ENCODE data around the gene ATAD5. TPM values are rescaled to one million over a fixed set of nuclear protein-coding genes. Genes with fewer than 3 reads are reported as not detected.

The ATAD5 gene
- total and polyA plus RNA-seq, 2 of the 13 experiments (the other 11 are each of a cell fraction or from before 2014, with no cell fraction given), result 1.8 to 10.7 TPM

DNA sequence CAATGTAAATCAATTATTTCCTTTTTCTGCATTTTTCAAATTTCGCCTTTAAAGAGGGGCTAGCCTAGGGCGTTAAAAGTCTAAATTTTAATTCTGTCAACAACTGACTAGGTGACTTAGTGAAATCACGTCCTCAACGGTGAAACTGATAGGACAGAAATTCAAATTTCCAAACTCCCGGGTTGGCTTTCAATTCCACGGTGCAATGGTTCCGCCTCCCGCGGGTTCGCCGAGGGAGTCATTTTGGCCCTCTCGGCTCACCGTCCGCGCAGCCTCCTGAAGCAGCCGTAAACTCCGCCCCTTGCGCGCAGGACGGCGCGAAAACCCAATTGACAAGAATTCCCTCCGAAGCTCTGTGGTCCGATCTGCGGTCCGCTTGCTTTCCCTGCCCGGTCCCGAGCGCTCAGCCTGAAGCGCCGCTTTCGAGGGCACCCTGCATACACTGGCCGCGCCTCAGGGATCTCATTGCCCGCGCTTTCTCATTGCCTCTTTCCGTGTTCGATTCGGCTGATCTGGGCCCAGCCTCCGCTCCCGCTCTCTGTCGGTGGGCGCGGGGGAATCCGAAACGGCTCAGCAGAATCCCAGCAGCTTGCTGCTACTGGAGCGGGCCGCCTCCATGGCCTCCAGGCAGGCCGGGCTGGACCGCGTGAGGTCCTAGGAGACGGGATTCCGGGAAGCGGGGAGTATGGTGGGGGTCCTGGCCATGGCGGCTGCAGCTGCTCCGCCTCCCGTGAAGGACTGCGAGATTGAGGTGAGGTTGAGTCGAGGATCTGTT, at the start of gene ATAD5 (continued):
- TF ChIP-seq, protein P1, sequence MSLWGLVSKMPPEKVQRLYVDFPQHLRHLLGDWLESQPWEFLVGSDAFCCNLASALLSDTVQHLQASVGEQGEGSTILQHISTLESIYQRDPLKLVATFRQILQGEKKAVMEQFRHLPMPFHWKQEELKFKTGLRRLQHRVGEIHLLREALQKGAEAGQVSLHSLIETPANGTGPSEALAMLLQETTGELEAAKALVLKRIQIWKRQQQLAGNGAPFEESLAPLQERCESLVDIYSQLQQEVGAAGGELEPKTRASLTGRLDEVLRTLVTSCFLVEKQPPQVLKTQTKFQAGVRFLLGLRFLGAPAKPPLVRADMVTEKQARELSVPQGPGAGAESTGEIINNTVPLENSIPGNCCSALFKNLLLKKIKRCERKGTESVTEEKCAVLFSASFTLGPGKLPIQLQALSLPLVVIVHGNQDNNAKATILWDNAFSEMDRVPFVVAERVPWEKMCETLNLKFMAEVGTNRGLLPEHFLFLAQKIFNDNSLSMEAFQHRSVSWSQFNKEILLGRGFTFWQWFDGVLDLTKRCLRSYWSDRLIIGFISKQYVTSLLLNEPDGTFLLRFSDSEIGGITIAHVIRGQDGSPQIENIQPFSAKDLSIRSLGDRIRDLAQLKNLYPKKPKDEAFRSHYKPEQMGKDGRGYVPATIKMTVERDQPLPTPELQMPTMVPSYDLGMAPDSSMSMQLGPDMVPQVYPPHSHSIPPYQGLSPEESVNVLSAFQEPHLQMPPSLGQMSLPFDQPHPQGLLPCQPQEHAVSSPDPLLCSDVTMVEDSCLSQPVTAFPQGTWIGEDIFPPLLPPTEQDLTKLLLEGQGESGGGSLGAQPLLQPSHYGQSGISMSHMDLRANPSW (CRISPR knock-in tag; IDR thresholded peaks at IDR 0.05; ENCODE audit: borderline replicate concordance), result no peak
- TF ChIP-seq U2AF1 (optimal IDR thresholded peaks at IDR 0.05; ENCODE audit: low read depth, low read length), result peak; percentile 40
- TF ChIP-seq KAT7 (CRISPR knock-in tag; IDR thresholded peaks at IDR 0.05; ENCODE audit: borderline replicate concordance), result peak; percentile 55; the same call in 1 of the 2 replicates
- TF ChIP-seq, protein P2, sequence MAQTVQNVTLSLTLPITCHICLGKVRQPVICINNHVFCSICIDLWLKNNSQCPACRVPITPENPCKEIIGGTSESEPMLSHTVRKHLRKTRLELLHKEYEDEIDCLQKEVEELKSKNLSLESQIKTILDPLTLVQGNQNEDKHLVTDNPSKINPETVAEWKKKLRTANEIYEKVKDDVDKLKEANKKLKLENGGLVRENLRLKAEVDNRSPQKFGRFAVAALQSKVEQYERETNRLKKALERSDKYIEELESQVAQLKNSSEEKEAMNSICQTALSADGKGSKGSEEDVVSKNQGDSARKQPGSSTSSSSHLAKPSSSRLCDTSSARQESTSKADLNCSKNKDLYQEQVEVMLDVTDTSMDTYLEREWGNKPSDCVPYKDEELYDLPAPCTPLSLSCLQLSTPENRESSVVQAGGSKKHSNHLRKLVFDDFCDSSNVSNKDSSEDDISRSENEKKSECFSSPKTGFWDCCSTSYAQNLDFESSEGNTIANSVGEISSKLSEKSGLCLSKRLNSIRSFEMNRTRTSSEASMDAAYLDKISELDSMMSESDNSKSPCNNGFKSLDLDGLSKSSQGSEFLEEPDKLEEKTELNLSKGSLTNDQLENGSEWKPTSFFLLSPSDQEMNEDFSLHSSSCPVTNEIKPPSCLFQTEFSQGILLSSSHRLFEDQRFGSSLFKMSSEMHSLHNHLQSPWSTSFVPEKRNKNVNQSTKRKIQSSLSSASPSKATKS (CRISPR knock-in tag; IDR thresholded peaks at IDR 0.05), result no peak
- no peak for TF ChIP-seq ZNF251 (CRISPR knock-in tag; IDR thresholded peaks at IDR 0.05)
- TF ChIP-seq ZNF7 (CRISPR knock-in tag; IDR thresholded peaks at IDR 0.05), result no peak
- 0 out of 2 replicates have a peak, but pooled peaks have one; percentile 69 for TF ChIP-seq ZNF253 (CRISPR knock-in tag; IDR thresholded peaks at IDR 0.05; ENCODE audit: borderline replicate concordance)
- TF ChIP-seq ZNF841 (CRISPR knock-in tag; IDR thresholded peaks at IDR 0.05; ENCODE audit: borderline replicate concordance), result no peak
- TF ChIP-seq, protein P3, sequence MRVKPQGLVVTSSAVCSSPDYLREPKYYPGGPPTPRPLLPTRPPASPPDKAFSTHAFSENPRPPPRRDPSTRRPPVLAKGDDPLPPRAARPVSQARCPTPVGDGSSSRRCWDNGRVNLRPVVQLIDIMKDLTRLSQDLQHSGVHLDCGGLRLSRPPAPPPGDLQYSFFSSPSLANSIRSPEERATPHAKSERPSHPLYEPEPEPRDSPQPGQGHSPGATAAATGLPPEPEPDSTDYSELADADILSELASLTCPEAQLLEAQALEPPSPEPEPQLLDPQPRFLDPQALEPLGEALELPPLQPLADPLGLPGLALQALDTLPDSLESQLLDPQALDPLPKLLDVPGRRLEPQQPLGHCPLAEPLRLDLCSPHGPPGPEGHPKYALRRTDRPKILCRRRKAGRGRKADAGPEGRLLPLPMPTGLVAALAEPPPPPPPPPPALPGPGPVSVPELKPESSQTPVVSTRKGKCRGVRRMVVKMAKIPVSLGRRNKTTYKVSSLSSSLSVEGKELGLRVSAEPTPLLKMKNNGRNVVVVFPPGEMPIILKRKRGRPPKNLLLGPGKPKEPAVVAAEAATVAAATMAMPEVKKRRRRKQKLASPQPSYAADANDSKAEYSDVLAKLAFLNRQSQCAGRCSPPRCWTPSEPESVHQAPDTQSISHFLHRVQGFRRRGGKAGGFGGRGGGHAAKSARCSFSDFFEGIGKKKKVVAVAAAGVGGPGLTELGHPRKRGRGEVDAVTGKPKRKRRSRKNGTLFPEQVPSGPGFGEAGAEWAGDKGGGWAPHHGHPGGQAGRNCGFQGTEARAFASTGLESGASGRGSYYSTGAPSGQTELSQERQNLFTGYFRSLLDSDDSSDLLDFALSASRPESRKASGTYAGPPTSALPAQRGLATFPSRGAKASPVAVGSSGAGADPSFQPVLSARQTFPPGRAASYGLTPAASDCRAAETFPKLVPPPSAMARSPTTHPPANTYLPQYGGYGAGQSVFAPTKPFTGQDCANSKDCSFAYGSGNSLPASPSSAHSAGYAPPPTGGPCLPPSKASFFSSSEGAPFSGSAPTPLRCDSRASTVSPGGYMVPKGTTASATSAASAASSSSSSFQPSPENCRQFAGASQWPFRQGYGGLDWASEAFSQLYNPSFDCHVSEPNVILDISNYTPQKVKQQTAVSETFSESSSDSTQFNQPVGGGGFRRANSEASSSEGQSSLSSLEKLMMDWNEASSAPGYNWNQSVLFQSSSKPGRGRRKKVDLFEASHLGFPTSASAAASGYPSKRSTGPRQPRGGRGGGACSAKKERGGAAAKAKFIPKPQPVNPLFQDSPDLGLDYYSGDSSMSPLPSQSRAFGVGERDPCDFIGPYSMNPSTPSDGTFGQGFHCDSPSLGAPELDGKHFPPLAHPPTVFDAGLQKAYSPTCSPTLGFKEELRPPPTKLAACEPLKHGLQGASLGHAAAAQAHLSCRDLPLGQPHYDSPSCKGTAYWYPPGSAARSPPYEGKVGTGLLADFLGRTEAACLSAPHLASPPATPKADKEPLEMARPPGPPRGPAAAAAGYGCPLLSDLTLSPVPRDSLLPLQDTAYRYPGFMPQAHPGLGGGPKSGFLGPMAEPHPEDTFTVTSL (CRISPR knock-in tag; IDR thresholded peaks at IDR 0.05; ENCODE audit: borderline replicate concordance), result no peak
- TF ChIP-seq ATRX (CRISPR knock-in tag; IDR thresholded peaks at IDR 0.05; ENCODE audit: borderline replicate concordance), result no peak
- TF ChIP-seq SETDB1 (CRISPR knock-in tag; IDR thresholded peaks at IDR 0.05; ENCODE audit: borderline replicate concordance), result no peak
- peak; percentile 73; the same call in 1 of the 2 replicates for TF ChIP-seq ISX (CRISPR knock-in tag; conservative IDR thresholded peaks at IDR 0.05)
- TF ChIP-seq ZNF3 (CRISPR knock-in tag; IDR thresholded peaks at IDR 0.05), result no peak
- TF ChIP-seq NPAS2 (CRISPR knock-in tag; IDR thresholded peaks at IDR 0.05; ENCODE audit: borderline replicate concordance), result no peak
- TF ChIP-seq HNRNPH1 (optimal IDR thresholded peaks at IDR 0.05; ENCODE audit: low read depth, low read length), result no peak
- TF ChIP-seq, protein P4, sequence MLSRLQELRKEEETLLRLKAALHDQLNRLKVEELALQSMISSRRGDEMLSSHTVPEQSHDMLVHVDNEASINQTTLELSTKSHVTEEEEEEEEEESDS (CRISPR knock-in tag; IDR thresholded peaks at IDR 0.05; ENCODE audit: borderline replicate concordance), result no peak
- peak; percentile 92 for TF ChIP-seq BORCS8-MEF2B (CRISPR knock-in tag; IDR thresholded peaks at IDR 0.05)
- TF ChIP-seq ZSCAN20 (CRISPR knock-in tag; IDR thresholded peaks at IDR 0.05; ENCODE audit: borderline replicate concordance), result 0 out of 2 replicates have a peak, but pooled peaks have one; percentile 84
- peak; percentile 70; the same call in 1 of the 2 replicates for TF ChIP-seq ZNF256 (CRISPR knock-in tag; conservative IDR thresholded peaks at IDR 0.05)

All from HepG2 (cell line).